ENCODE results near the gene IFNL4.

GRCh38 chr19:39293394-39293793 is 44.7 kb upstream of the IFNL4 start:
- TF ChIP-seq TAF1 (IDR thresholded peaks at IDR 0.05; ENCODE audit: borderline replicate concordance, insufficient read depth, low read length) (no peak), POLR2AphosphoS5 (IDR thresholded peaks at IDR 0.05; ENCODE audit: low read depth, low read length) (no peak), REST (IDR thresholded peaks at IDR 0.05; ENCODE audit: insufficient read depth in 1 of 2, low read depth in 2 of 2, low read length in 2 of 2) (no peak), SIN3A (IDR thresholded peaks at IDR 0.05; ENCODE audit: borderline replicate concordance, insufficient read depth, low read length) (no peak), FOXP2 (optimal IDR thresholded peaks at IDR 0.05; ENCODE audit: borderline replicate concordance, extremely low read depth, extremely low read length, insufficient read depth) (no peak)
